H1 (cell line): ENCODE data around the gene STAM2. TPM values are rescaled to one million over a fixed set of nuclear protein-coding genes. Genes with fewer than 3 reads are reported as not detected.

Source experiments
- CTCF ChIA-PET: fragments of 300-600 bp; sonication (Branson Sonifier 250); formaldehyde crosslinking; loops from one replicate; lab custom pipeline; 2021; ENCODE audit not compliant: partially characterized antibody; lab: Charles Lee
- POLR2A ChIA-PET: fragments of 300-600 bp; sonication (Branson Sonifier 250); formaldehyde crosslinking; loops from one replicate; lab custom pipeline; 2021; ENCODE audit warnings: inconsistent platforms; ENCODE audit not compliant: partially characterized antibody; lab: Charles Lee
- DNase-seq, 2 experiments: peaks; one replicate each; pipeline versions ENCODE4 v3.0.0 to v3.0.0-alpha.2; 2010 to 2022; ENCODE audit warnings: low spot score in 2 of 2, low read depth in 1 of 2, mixed read lengths in 1 of 2
- FAIRE-seq: peaks from 2 replicates; lab custom pipeline; 2011; peaks lifted over from hg19 to GRCh38; lab: Jason Lieb, UNC
- H2AFZ ChIP-seq: 2 replicates; pipeline ENCODE4 v1.8.1; 2012; ENCODE audit warnings: low read length, inconsistent platforms
- H2AK5ac ChIP-seq: 2 replicates; pipeline ENCODE4 v1.6.1; 2013; ENCODE audit warnings: low read depth, low read length
- H2BK120ac ChIP-seq: replicated peaks from 2 replicates; pipeline ENCODE3; 2013; ENCODE audit warnings: low read depth, low read length, inconsistent platforms
- H2BK12ac ChIP-seq: 2 replicates; pipeline ENCODE4 v1.6.1; 2013; ENCODE audit warnings: low read depth, low read length
- H2BK15ac ChIP-seq: 2 replicates; pipeline ENCODE4 v1.6.1; 2013; ENCODE audit warnings: low read length
- H2BK20ac ChIP-seq: 2 replicates; pipeline ENCODE4 v1.6.1; 2013; ENCODE audit warnings: low read length
- H2BK5ac ChIP-seq: 2 replicates; pipeline ENCODE4 v1.6.1; 2013; ENCODE audit warnings: low read depth, low read length
- H3K14ac ChIP-seq: 2 replicates; pipeline ENCODE4 v1.6.1; 2013; ENCODE audit warnings: inconsistent platforms; ENCODE audit not compliant: insufficient read length
- H3K18ac ChIP-seq: 2 replicates; pipeline ENCODE4 v1.6.1; 2013; ENCODE audit warnings: low read length; ENCODE audit errors: extremely low read depth
- H3K23ac ChIP-seq: 2 replicates; pipeline ENCODE4 v1.6.1; 2013; ENCODE audit warnings: inconsistent platforms; ENCODE audit not compliant: insufficient read length
- H3K23me2 ChIP-seq: 2 replicates; pipeline ENCODE4 v1.6.1; 2013; ENCODE audit warnings: low read depth, low read length
- H3K27ac ChIP-seq: 2 replicates; pipeline ENCODE4 v1.6.1; 2011; ENCODE audit warnings: low read depth, low read length, inconsistent platforms
- H3K27me3 ChIP-seq, 4 experiments: replicated peaks in 1 of 4; 1 replicate in 1 of 4; 2 replicates in 3 of 4; pipeline versions ENCODE4 v1.6.1 to v1.8.1; 2011 to 2013; ENCODE audit warnings: low read length in 3 of 4, mild to moderate bottlenecking in 3 of 4, inconsistent platforms in 2 of 4, mixed read lengths in 2 of 4, moderate library complexity in 1 of 4; ENCODE audit not compliant: control insufficient read depth in 3 of 4, insufficient read depth in 3 of 4; ENCODE audit errors: extremely low read depth in 1 of 4
- H3K36me3 ChIP-seq, 4 experiments: 2 replicates each; pipeline versions ENCODE4 v1.6.1 to v1.8.1; 2011 to 2013; ENCODE audit warnings: mild to moderate bottlenecking in 4 of 4, low read length in 3 of 4, moderate library complexity in 2 of 4, control low read depth in 1 of 4, inconsistent platforms in 1 of 4; ENCODE audit not compliant: insufficient read depth in 4 of 4, control insufficient read depth in 2 of 4
- H3K4ac ChIP-seq: replicated peaks from 2 replicates; pipeline ENCODE3; 2013; ENCODE audit warnings: low read length, low read depth, mixed read lengths, inconsistent platforms; ENCODE audit not compliant: insufficient read length
- H3K4me1 ChIP-seq, 4 experiments: replicated peaks in 1 of 4; 1 replicate in 1 of 4; 2 replicates in 3 of 4; pipeline versions ENCODE4 v1.6.1 to v1.8.1; 2011 to 2013; ENCODE audit warnings: low read length in 3 of 4, inconsistent platforms in 2 of 4, mixed read lengths in 1 of 4; ENCODE audit not compliant: insufficient read depth in 4 of 4, control insufficient read depth in 3 of 4
- H3K4me2 ChIP-seq, 2 experiments: 2 replicates each; pipeline versions ENCODE4 v1.6.1 to v1.8.1; 2011 to 2013; ENCODE audit warnings: low read depth in 2 of 2, low read length in 2 of 2, control low read depth in 1 of 2, inconsistent platforms in 1 of 2, mild to moderate bottlenecking in 1 of 2; ENCODE audit not compliant: insufficient read depth in 1 of 2
- H3K4me3 ChIP-seq, 4 experiments: fragments of 200-600, 300-600 bp in 1 of 4; sonication (generic), shearing (Covaris generic), sonication (Bioruptor Twin) in 1 of 4; 2 replicates each; pipeline versions ENCODE4 v1.5.1 to v1.8.1; 2011 to 2016; ENCODE audit warnings: low read length in 4 of 4, low read depth in 3 of 4, control low read depth in 2 of 4, inconsistent platforms in 2 of 4, mild to moderate bottlenecking in 2 of 4, mixed read lengths in 1 of 4, moderate library complexity in 1 of 4; ENCODE audit not compliant: insufficient read depth in 2 of 4; ENCODE audit errors: extremely low read depth in 1 of 4
- H3K56ac ChIP-seq: replicated peaks from 2 replicates; pipeline ENCODE3; 2013; ENCODE audit warnings: low read depth, mild to moderate bottlenecking, mixed read lengths, low read length, inconsistent platforms; ENCODE audit not compliant: insufficient read length
- H3K79me1 ChIP-seq: 2 replicates; pipeline ENCODE4 v1.6.1; 2013; ENCODE audit warnings: low read depth, low read length, control low read depth
- H3K79me2 ChIP-seq, 2 experiments: 2 replicates each; pipeline versions ENCODE4 v1.6.1 to v1.8.1; 2012 to 2013; ENCODE audit warnings: low read length in 2 of 2, mild to moderate bottlenecking in 2 of 2, inconsistent platforms in 1 of 2; ENCODE audit not compliant: insufficient read depth in 2 of 2, control insufficient read depth in 1 of 2
- H3K9ac ChIP-seq, 4 experiments: replicated peaks in 1 of 4; 1 replicate in 1 of 4; 2 replicates in 3 of 4; pipeline versions ENCODE4 v1.6.1 to v1.8.1; 2011 to 2013; ENCODE audit warnings: low read depth in 3 of 4, low read length in 3 of 4, control low read depth in 2 of 4, mild to moderate bottlenecking in 2 of 4, moderate library complexity in 2 of 4, inconsistent platforms in 1 of 4; ENCODE audit errors: extremely low read depth in 1 of 4
- H3K9me3 ChIP-seq, 2 experiments: 2 replicates each; pipeline versions ENCODE4 v1.6.1 to v1.8.1; 2012 to 2013; ENCODE audit warnings: mild to moderate bottlenecking in 2 of 2, moderate library complexity in 2 of 2, control low read depth in 1 of 2, inconsistent platforms in 1 of 2, low read depth in 1 of 2, low read length in 1 of 2, mixed read lengths in 1 of 2; ENCODE audit not compliant: insufficient read depth in 2 of 2
- H4K20me1 ChIP-seq, 2 experiments: replicated peaks in 1 of 2; 2 replicates each; pipeline versions ENCODE3 to v1.8.1; 2011 to 2013; ENCODE audit warnings: inconsistent platforms in 2 of 2, low read length in 2 of 2, mild to moderate bottlenecking in 1 of 2; ENCODE audit not compliant: insufficient read depth in 2 of 2, control insufficient read depth in 1 of 2
- H4K5ac ChIP-seq: 2 replicates; pipeline ENCODE4 v1.6.1; 2013; ENCODE audit warnings: low read length, low read depth, mixed read lengths, inconsistent platforms; ENCODE audit not compliant: insufficient read length
- H4K8ac ChIP-seq: 2 replicates; pipeline ENCODE4 v1.8.0; 2013; ENCODE audit warnings: mild to moderate bottlenecking, moderate library complexity, low read length, inconsistent platforms; ENCODE audit not compliant: insufficient read depth; ENCODE audit errors: extremely low read depth
- H4K91ac ChIP-seq: replicated peaks from 2 replicates; pipeline ENCODE3; 2013; ENCODE audit warnings: low read length, mixed read lengths, inconsistent platforms; ENCODE audit not compliant: insufficient read length
- BCL11A ChIP-seq, 2 experiments: IDR thresholded peaks; one replicate each; pipeline ENCODE4 v1.6.1; 2011; ENCODE audit warnings: low read depth in 2 of 2, low read length in 2 of 2, mild to moderate bottlenecking in 2 of 2
- SIN3A ChIP-seq, 2 experiments: IDR thresholded peaks in 1 of 2; conservative IDR thresholded peaks in 1 of 2; 2 replicates each; pipeline ENCODE4 v1.6.1; 2011 to 2012; ENCODE audit warnings: low read length in 2 of 2, improper control_type of control experiment in 1 of 2, low read depth in 1 of 2, mild to moderate bottlenecking in 1 of 2
- SP1 ChIP-seq: IDR thresholded peaks from 2 replicates; pipeline ENCODE4 v1.6.1; 2011; ENCODE audit warnings: low read depth, low read length
- whole genome bisulfite sequencing, 2 experiments: shearing (Covaris generic) in 1 of 2; methylation state at CpG; one replicate each; pipeline versions ENCODE4 v1.1.6 to v1.1.7; 2013 to 2015; ENCODE audit warnings: low lambda C conversion rate in 2 of 2, mixed read lengths in 2 of 2, inconsistent platforms in 1 of 2, low coverage in 1 of 2, missing lambda C conversion rate in 1 of 2; ENCODE audit not compliant: insufficient replicate concordance in 2 of 2, insufficient coverage in 1 of 2, insufficient read length in 1 of 2; ENCODE audit errors: extremely low coverage in 1 of 2, missing lambda C conversion rate in 1 of 2; 5-methylcytosine and 5-hydroxymethylcytosine counted together
- polyA plus RNA-seq, 7 experiments: library from polyadenylated mRNA; depleted of rRNA in 3 of 7; stranded (reverse) in 5 of 7; unstranded in 2 of 7; fragments of >200 nt in 5 of 7; fragments of 200-250 nt in 2 of 7; gene quantifications; 1 replicate in 5 of 7; 2 replicates in 1 of 7; 4 replicates in 1 of 7; pipeline versions ENCODE4 v1.2.1 to v1.2.3, GENCODE V29; 2011 to 2013; ENCODE audit warnings: missing spikeins in 2 of 7, mixed read lengths in 2 of 7
- total RNA-seq: library from RNA; stranded (reverse); fragmentation: NEBNext Ultra II Directional; extraction: Animal tissue kit (Norgen Biotek cat#: 25700); gene quantifications from 2 replicates; pipeline ENCODE4 v1.2.1, GENCODE V29; 2021

STAM2 gene
- total and polyA plus RNA-seq, 2 of the 8 experiments (the other 6 are each of a cell fraction or from before 2014, with no cell fraction given), result 5.4 to 9.4 TPM

DNA sequence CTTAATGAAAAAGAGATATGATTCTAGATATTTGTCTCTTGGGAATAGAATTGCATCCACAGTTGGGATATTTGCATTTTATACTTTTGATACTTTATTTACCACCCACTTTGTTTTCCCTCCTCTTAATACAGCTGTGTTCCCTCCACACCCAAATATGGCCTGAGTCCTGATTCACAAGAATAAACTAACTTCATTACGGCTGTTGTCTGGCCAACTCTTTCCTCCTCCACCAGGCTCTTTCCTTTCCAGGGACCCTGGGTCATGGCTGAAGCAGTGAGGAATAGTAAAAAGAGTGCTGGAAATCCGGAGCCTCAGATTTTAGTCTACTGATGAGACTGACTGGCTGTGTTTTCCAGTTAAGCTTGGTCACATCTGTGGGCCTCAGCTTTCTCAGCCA lies 48.4 kb upstream of the STAM2 start:
- Histone ChIP-seq H3K79me1 (no peaks in the 10 kb centered on the region), H4K91ac (no peak overlapping the region)
- TF ChIP-seq BCL11A (IDR thresholded peaks at IDR 0.05; ENCODE audit: low read depth in 2 of 2, low read length in 2 of 2) (no peak), SP1 (no peak), SIN3A (conservative IDR thresholded peaks at IDR 0.05 in 1 of 2, IDR thresholded peaks at IDR 0.05 in 1 of 2; ENCODE audit: low read depth in 1 of 2, low read length in 2 of 2) (no peak)
- TF ChIP-seq, all 59 proteins: peak for 0
- Histone ChIP-seq H2BK12ac (no peak overlapping the region), H3K56ac (no peak overlapping the region), H3K23ac (no peak overlapping the region), H2BK5ac (no peak overlapping the region), H4K8ac (no peak overlapping the region), H2AK5ac (no peak overlapping the region), H3K36me3 (no peaks in the 10 kb centered on the region), H4K5ac (no peak overlapping the region), H4K20me1 (no peaks in the 10 kb centered on the region), H3K4me2 (no peak overlapping the region), H3K14ac (no peak overlapping the region), H3K23me2 (no peaks in the 10 kb centered on the region), H3K9me3 (no peaks in the 10 kb centered on the region), H2AFZ (peak overlapping the region; percentile 17; the same call in 1 of the 2 replicates), H2BK20ac (no peak overlapping the region), H3K4ac (no peak overlapping the region), H3K27me3 (no peaks in the 10 kb centered on the region), H2BK120ac (no peak overlapping the region), H3K9ac (no peak overlapping the region), H3K4me3 (no peak overlapping the region), H3K18ac (no peak overlapping the region), H3K79me2 (no peaks in the 10 kb centered on the region), H3K4me1 (no peaks in the 10 kb centered on the region; a peak in 1 of 7 replicates), H3K27ac (no peak overlapping the region), H2BK15ac (no peak overlapping the region)
- POLR2A ChIA-PET, result no interaction called here
- no peak for FAIRE-seq
- DNase-seq, result no peak
- 92% methylated on average over 2 of the region's 2 CpGs; no CpG with 5 or more reads in 1 of the 2 experiments for WGBS, 2 experiments
- CTCF ChIA-PET, result interaction anchor here (0.7 kb wide), 1 partner anchor 381 kb away, joined by 3 read pairs; no protein-coding TSS in a partner anchor
